ENCODE data around the gene DPH3.

The DPH3 gene

GRCh38 chr3:16302082-16302631 lies 37.4 kb upstream of the DPH3 start (continued):
- TF ChIP-seq ZNF518A (tag by site-specific recombination; conservative IDR thresholded peaks at IDR 0.05; ENCODE audit: low read depth) (no peak), ZNF610 (tag by site-specific recombination; IDR thresholded peaks at IDR 0.05; ENCODE audit: borderline replicate concordance) (no peak), ZBTB1 (tag by site-specific recombination; IDR thresholded peaks at IDR 0.05) (no peak), ZNF747 (tag by site-specific recombination; IDR thresholded peaks at IDR 0.05) (no peak), ZNF341 (tag by site-specific recombination; IDR thresholded peaks at IDR 0.05; ENCODE audit: low read depth) (no peak), KLF1 (tag by site-specific recombination; IDR thresholded peaks at IDR 0.05) (no peak), ZNF146 (tag by site-specific recombination; IDR thresholded peaks at IDR 0.05) (no peak), SETDB1 (IDR thresholded peaks at IDR 0.05; ENCODE audit: insufficient read length, low read length) (no peak), ZNF701 (tag by site-specific recombination; IDR thresholded peaks at IDR 0.05) (no peak), KLF10 (tag by site-specific recombination; IDR thresholded peaks at IDR 0.05) (no peak)
- TF ChIP-seq, protein P1, sequence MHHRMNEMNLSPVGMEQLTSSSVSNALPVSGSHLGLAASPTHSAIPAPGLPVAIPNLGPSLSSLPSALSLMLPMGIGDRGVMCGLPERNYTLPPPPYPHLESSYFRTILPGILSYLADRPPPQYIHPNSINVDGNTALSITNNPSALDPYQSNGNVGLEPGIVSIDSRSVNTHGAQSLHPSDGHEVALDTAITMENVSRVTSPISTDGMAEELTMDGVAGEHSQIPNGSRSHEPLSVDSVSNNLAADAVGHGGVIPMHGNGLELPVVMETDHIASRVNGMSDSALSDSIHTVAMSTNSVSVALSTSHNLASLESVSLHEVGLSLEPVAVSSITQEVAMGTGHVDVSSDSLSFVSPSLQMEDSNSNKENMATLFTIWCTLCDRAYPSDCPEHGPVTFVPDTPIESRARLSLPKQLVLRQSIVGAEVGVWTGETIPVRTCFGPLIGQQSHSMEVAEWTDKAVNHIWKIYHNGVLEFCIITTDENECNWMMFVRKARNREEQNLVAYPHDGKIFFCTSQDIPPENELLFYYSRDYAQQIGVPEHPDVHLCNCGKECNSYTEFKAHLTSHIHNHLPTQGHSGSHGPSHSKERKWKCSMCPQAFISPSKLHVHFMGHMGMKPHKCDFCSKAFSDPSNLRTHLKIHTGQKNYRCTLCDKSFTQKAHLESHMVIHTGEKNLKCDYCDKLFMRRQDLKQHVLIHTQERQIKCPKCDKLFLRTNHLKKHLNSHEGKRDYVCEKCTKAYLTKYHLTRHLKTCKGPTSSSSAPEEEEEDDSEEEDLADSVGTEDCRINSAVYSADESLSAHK (tag by site-specific recombination; IDR thresholded peaks at IDR 0.05): no peak

GRCh38 chr3:16301507-16301906 lies 36.8 kb upstream of the DPH3 start:
- Histone ChIP-seq H3K4me1 (ENCODE audit: control insufficient read depth, insufficient read depth, low read length) (no peaks in the 10 kb centered on the region), H3K9me3 (ENCODE audit: control insufficient read depth, insufficient read depth, low read depth, low read length) (no peaks in the 10 kb centered on the region), H3K36me3 (ENCODE audit: control insufficient read depth in 2 of 2, insufficient read depth in 1 of 2, low read length in 2 of 2) (peaks cover 5 to 67% of the 10 kb centered on the region in 2 experiments; a peak in 2 of 3 replicates), H3K27ac (ENCODE audit: extremely low read depth, low read depth, low read length) (no peak overlapping the region), H3K4me3 (ENCODE audit: low read depth, low read length) (no peak overlapping the region)
- TF ChIP-seq ZNF302 (tag by site-specific recombination; IDR thresholded peaks at IDR 0.05; ENCODE audit: low read depth) (no peak), ZNF132 (tag by site-specific recombination; IDR thresholded peaks at IDR 0.05; ENCODE audit: borderline replicate concordance) (no peak), ZNF571 (tag by site-specific recombination; IDR thresholded peaks at IDR 0.05) (no peak), ZNF211 (tag by site-specific recombination; IDR thresholded peaks at IDR 0.05; ENCODE audit: low read depth) (no peak), ZNF394 (tag by site-specific recombination; IDR thresholded peaks at IDR 0.05; ENCODE audit: borderline replicate concordance) (no peak), ZNF785 (tag by site-specific recombination; IDR thresholded peaks at IDR 0.05) (no peak), WT1 (tag by site-specific recombination; IDR thresholded peaks at IDR 0.05) (no peak), TCF7L2 (IDR thresholded peaks at IDR 0.05; ENCODE audit: borderline replicate concordance, low read depth, low read length) (no peak), GFI1B (tag by site-specific recombination; IDR thresholded peaks at IDR 0.05) (no peak), ZNF660 (tag by site-specific recombination; IDR thresholded peaks at IDR 0.05) (no peak), ZNF501 (tag by site-specific recombination; IDR thresholded peaks at IDR 0.05) (no peak)
- TF ChIP-seq, protein P2, sequence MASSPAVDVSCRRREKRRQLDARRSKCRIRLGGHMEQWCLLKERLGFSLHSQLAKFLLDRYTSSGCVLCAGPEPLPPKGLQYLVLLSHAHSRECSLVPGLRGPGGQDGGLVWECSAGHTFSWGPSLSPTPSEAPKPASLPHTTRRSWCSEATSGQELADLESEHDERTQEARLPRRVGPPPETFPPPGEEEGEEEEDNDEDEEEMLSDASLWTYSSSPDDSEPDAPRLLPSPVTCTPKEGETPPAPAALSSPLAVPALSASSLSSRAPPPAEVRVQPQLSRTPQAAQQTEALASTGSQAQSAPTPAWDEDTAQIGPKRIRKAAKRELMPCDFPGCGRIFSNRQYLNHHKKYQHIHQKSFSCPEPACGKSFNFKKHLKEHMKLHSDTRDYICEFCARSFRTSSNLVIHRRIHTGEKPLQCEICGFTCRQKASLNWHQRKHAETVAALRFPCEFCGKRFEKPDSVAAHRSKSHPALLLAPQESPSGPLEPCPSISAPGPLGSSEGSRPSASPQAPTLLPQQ (tag by site-specific recombination; IDR thresholded peaks at IDR 0.05): no peak
- CTCF ChIA-PET: interaction anchor here (1.1 kb wide), 1 partner anchor 11 kb away, joined by 4 read pairs; no protein-coding TSS in a partner anchor
- POLR2A ChIA-PET: no interaction called here
